Muscle layer of colon (tissue), 2 donors: ENCODE results near the gene TMCC3.

ENCODE experiments used
- H3K27ac ChIP-seq: one replicate; pipeline ENCODE4 v1.7.0; 2013; ENCODE audit warnings: low read depth, mild to moderate bottlenecking, low read length, moderate library complexity
- H3K27me3 ChIP-seq, 2 donors: one replicate each; pipeline ENCODE4 v1.7.0; 2013; ENCODE audit warnings: low read length in 2 of 2, mild to moderate bottlenecking in 2 of 2; ENCODE audit not compliant: insufficient read depth in 2 of 2, control insufficient read depth in 1 of 2
- H3K36me3 ChIP-seq: one replicate; pipeline ENCODE4 v1.7.0; 2013; ENCODE audit warnings: mild to moderate bottlenecking, low read length; ENCODE audit not compliant: insufficient read depth
- H3K4me1 ChIP-seq: one replicate; pipeline ENCODE4 v1.7.0; 2013; ENCODE audit warnings: mild to moderate bottlenecking, low read length; ENCODE audit not compliant: insufficient read depth
- H3K4me3 ChIP-seq, 2 donors: one replicate each; pipeline ENCODE4 v1.7.0; 2013; ENCODE audit warnings: low read length in 2 of 2, low read depth in 1 of 2, mild to moderate bottlenecking in 1 of 2, moderate library complexity in 1 of 2
- H3K9ac ChIP-seq: one replicate; pipeline ENCODE4 v1.7.0; 2013; ENCODE audit warnings: low read length
- H3K9me3 ChIP-seq: one replicate; pipeline ENCODE4 v1.7.0; 2013; ENCODE audit warnings: mild to moderate bottlenecking, low read length
- donor health status: abdominal sarcoma.
- donor health status: Adenocarcinoma of cecum.

The TMCC3 gene

DNA sequence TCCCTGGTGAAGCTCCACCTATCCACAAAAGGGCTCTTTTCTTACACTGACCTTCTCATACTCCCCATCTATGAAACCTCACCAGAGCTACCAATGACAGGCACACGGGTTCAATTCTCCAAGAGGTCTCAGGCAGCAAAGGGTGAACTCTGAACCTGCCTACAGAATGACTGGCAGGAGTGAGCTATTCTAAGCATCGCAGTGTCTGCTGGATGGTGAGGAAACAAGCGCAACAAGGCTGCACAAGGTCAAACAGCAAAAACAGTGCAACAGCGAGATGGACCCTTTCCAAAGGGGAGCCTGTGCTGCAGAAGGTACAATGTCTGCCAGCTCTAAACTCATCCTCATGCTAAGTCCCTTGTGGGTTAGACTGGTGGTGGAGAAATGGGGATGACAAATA lies 22.0 kb downstream of the TMCC3 start:
- Histone ChIP-seq H3K9me3 (no peaks in the 10 kb centered on the region), H3K27ac (no peak overlapping the region), H3K27me3 (no peaks in the 10 kb centered on the region), H3K36me3 (no peaks in the 10 kb centered on the region), H3K4me1 (peaks cover 1% of the 10 kb centered on the region), H3K4me3 (no peak overlapping the region), H3K9ac (no peak overlapping the region)

DNA sequence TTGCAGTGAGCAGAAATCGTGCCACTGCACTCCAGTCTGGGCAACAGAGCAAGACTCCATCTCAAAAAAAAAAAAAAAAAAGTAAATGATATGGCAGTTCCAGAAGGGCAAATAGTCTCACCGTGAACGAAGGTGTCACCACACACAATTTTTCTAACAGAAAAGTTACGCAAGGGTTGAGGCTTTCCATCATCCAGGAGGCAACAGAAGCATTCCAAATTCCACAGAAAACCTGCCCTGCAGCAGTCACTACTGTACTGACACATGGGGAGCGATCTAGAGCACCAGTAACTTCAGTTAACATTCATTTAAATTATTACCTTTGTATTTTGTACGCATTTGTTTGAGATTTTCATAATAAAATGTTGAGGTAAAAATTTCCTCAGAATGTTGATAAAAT lies 24.8 kb downstream of the TMCC3 start:
- peaks cover 20% of the 10 kb centered on the region for H3K4me1 ChIP-seq
- H3K27me3 ChIP-seq, result no peaks in the 10 kb centered on the region
- no peaks in the 10 kb centered on the region for H3K9me3 ChIP-seq
- H3K36me3 ChIP-seq, result no peaks in the 10 kb centered on the region
- H3K4me3 ChIP-seq, result no peak overlapping the region
- H3K9ac ChIP-seq, result no peak overlapping the region
- no peak overlapping the region for H3K27ac ChIP-seq

GRCh38 chr12:94623161-94623920 lies 27.0 kb downstream of the TMCC3 start:
- H3K4me3 ChIP-seq, result no peak overlapping the region

GRCh38 chr12:94622475-94622874 lies 27.9 kb downstream of the TMCC3 start:
- no peaks in the 10 kb centered on the region for H3K9me3 ChIP-seq
- H3K9ac ChIP-seq, result no peak overlapping the region
- no peaks in the 10 kb centered on the region for H3K36me3 ChIP-seq
- H3K27me3 ChIP-seq, result no peaks in the 10 kb centered on the region
- H3K27ac ChIP-seq, result peak overlapping the region; percentile 56
- H3K4me1 ChIP-seq, result peaks cover 20% of the 10 kb centered on the region
- H3K4me3 ChIP-seq, result peak overlapping the region in 1 of 2 donors; percentile 12

More at GRCh38 chr12:94623161-94623920, 27.0 kb downstream of the TMCC3 start:
- Histone ChIP-seq H3K9ac (no peak overlapping the region), H3K9me3 (no peaks in the 10 kb centered on the region), H3K4me1 (peaks cover 20% of the 10 kb centered on the region), H3K27me3 (no peaks in the 10 kb centered on the region), H3K36me3 (no peaks in the 10 kb centered on the region), H3K27ac (no peak overlapping the region)

DNA sequence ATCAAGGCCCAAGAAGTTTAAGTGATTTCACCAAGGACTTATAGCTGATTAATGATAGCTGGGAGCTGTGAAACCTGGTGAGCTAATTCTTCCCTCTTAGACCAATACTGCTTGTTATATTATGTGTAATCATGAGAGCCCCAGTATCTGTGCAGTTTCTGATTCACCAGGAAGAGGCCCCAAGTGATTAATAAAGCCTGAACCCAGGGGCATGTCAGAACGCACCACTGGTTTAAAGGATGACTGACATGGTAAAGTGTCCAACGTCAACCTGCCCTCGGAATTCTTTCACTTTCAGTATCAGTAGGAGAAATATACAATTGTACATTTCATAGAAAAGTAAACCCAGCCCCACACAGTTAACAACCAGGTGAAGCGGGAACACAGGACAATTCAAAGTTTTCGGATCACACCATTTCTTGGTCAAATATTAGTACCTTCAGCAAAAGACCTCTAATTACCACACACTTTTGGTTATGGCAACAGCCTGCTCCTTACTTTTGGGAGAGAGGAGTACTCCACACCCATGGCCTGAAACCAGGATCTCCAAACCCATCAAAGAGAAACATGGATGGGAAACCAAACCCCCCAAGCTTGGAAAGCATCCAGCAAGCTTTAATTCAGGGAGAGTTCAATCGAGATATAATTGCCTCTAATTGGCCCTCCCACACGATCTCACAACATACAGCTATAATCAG lies 28.5 kb downstream of the TMCC3 start:
- no peaks in the 10 kb centered on the region for H3K9me3 ChIP-seq
- no peak overlapping the region for H3K9ac ChIP-seq
- H3K4me1 ChIP-seq, result peaks cover 21% of the 10 kb centered on the region
- H3K27me3 ChIP-seq, result no peaks in the 10 kb centered on the region
- no peaks in the 10 kb centered on the region for H3K36me3 ChIP-seq
- peak overlapping the region; percentile 21 to 36 for H3K4me3 ChIP-seq
- H3K27ac ChIP-seq, result peak overlapping the region; percentile 56

GRCh38 chr12:94620621-94621020 lies 29.7 kb downstream of the TMCC3 start:
- H3K4me1 ChIP-seq, result peaks cover 33% of the 10 kb centered on the region
- H3K27ac ChIP-seq, result no peak overlapping the region
- H3K9ac ChIP-seq, result no peak overlapping the region

GRCh38 chr12:94618995-94619695 lies 31.2 kb downstream of the TMCC3 start:
- Histone ChIP-seq H3K27me3 (no peaks in the 10 kb centered on the region), H3K9me3 (no peaks in the 10 kb centered on the region), H3K36me3 (no peaks in the 10 kb centered on the region), H3K4me3 (no peak overlapping the region), H3K27ac (no peak overlapping the region), H3K9ac (no peak overlapping the region), H3K4me1 (peaks cover 48% of the 10 kb centered on the region)

More at GRCh38 chr12:94620621-94621020, 29.7 kb downstream of the TMCC3 start:
- Histone ChIP-seq H3K9me3 (no peaks in the 10 kb centered on the region), H3K4me3 (no peak overlapping the region), H3K36me3 (no peaks in the 10 kb centered on the region), H3K27me3 (no peaks in the 10 kb centered on the region)

DNA sequence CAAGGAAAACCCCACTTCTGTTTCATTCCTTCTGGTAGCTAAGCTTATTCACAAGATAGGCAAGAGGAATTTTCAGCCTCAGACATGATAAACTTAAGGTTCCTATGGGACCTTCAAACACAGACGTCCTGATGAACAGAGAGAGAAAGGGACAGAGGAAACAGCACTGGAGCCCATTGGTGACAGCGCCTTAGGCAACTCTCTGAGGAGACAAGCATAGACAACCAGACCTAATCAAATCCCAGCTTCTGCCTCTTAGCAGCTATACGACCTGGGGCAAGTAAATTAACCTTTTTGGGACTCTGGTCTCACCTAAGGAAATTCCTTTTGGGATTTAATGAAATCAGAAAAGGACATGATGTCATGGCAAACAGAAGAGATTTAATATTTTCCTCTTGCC lies 33.3 kb downstream of the TMCC3 start:
- Histone ChIP-seq H3K9ac (no peak overlapping the region), H3K4me1 (peaks cover 35% of the 10 kb centered on the region), H3K36me3 (no peaks in the 10 kb centered on the region), H3K27me3 (no peaks in the 10 kb centered on the region), H3K9me3 (no peaks in the 10 kb centered on the region), H3K4me3 (no peak overlapping the region), H3K27ac (no peak overlapping the region)

DNA sequence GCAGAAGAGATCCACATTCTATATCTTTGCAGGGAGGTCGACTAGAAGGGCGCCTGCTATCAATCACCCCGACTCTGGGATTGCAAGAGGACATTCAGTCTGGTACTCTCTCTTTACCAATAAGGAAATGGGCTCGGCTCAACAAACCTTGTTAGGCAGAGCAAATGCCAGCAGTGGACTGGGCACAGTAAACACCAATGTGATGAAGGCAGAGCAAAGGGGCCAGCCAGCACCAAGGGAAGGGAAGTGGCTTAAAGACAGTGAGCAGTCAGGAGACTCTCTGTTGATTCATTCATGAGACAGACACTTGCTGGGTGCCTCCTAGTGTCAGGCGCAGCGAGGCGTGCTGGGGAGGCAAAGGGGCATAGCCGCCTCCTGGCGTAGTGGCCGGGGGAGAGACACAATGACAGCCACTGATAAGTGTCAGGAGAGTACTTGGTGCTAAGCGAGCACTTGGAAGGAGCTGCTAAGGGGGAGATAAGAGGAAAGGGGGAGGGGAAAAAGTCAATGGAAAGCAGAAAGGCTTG lies 34.1 kb downstream of the TMCC3 start:
- Histone ChIP-seq H3K36me3 (no peaks in the 10 kb centered on the region), H3K9me3 (no peaks in the 10 kb centered on the region), H3K4me1 (peaks cover 32% of the 10 kb centered on the region), H3K9ac (peak overlapping the region; percentile 41), H3K27ac (peak overlapping the region; percentile 44), H3K4me3 (peak overlapping the region in 1 of 2 donors; percentile 62), H3K27me3 (no peaks in the 10 kb centered on the region)

DNA sequence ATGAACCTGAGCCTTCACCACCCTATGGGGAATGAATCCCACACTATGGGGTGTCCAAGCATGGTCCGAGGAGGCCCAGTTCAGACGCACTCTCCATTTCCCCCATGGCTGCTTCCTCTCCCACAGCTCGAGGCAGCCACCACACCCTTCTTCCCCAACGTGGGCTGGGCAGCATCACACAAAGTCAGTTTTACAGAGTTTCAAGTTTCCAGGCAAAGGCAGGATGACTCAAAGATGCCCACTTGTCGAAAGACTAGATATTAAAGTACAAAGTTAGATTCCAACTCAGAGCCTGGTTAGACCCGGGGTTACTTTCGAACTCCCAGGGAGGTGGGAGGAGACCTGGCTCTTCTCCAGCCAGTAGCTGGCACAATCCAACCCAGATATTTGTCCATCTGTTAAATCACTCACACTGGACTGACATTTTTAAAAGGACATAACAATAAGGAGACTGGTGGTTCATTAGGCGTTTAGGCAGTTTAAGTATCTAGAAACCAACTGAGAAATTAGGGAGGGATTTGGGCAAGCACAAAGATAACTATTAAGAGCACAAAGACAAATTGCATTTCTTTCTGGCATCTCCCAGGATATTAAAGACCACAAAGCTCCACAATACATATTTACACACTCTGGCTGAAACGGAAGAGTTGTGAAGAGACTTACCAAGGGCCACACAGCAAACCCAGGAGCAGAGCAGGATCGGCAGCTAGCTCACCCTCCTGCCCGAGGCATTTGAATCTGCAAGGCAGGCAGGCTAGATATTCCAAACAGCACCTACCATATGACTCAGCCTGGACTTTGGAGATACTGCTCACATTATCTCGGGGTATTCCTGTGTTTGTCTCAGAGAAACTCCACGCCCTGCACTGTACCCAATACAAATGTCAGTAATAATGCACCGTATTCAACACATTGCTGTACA lies 34.8 kb downstream of the TMCC3 start:
- peak overlapping the region; percentile 41 for H3K9ac ChIP-seq
- no peaks in the 10 kb centered on the region for H3K27me3 ChIP-seq
- peak overlapping the region; percentile 44 for H3K27ac ChIP-seq
- H3K36me3 ChIP-seq, result no peaks in the 10 kb centered on the region
- no peaks in the 10 kb centered on the region for H3K9me3 ChIP-seq
- peak overlapping the region; percentile 3 to 62 for H3K4me3 ChIP-seq
- peaks cover 29% of the 10 kb centered on the region for H3K4me1 ChIP-seq
